HG03354 (cell line): ENCODE measurements around the gene NUDT1.
"Not testable (repeated sequence)": the region's sequence is repeated elsewhere in the genome, so short reads cannot be mapped to it uniquely, and the experiment has no call there.

Experiments used
- ATAC-seq: cut with Tn5 transposase; IDR thresholded peaks from one replicate; pipeline ENCODE4 v1.9.1; 2021; ENCODE audit warnings: mild to moderate bottlenecking; ENCODE audit not compliant: unreplicated experiment, poor library complexity, severe bottlenecking

NUDT1 gene

DNA sequence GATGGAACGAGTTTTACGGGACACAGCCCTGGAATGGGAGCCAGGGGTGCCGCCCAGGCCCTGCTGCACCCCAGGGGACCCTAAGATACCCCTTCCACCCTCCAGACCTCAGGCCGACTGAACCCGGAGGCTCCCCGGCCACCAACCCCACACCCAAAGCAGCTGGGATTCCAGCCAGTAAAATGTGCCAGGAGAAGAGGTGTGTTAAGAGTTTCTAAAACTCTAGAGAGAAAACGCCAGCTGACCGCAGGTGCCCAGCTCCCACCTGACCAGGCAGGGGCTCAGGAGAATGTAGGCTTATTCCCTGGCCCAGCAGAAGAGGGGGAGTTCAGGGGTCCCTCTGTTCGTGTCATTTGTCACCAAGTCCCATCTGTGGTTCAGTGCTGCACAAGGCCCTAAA lies 17.5 kb downstream of the NUDT1 start:
- no peak for ATAC-seq

DNA sequence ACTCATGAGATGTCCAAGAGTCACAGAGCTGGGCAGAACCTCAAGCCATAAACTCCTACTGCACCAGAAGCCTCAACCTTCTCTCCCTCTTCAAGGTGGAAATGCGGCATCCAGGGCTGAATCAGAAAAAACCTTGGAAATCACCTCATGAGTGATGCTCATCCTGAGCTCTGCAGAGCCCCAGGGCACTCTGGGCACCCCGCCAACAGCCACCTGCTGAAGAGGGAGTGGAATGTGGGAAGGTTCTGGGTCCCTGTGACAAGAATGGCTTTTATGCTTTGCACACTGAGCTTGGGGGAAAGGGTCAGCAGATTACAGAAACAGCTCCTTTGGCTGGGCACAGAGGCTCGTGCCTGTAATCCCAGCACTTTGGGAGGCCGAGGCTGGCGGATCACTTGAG lies 18.8 kb downstream of the NUDT1 start:
- no peak for ATAC-seq

DNA sequence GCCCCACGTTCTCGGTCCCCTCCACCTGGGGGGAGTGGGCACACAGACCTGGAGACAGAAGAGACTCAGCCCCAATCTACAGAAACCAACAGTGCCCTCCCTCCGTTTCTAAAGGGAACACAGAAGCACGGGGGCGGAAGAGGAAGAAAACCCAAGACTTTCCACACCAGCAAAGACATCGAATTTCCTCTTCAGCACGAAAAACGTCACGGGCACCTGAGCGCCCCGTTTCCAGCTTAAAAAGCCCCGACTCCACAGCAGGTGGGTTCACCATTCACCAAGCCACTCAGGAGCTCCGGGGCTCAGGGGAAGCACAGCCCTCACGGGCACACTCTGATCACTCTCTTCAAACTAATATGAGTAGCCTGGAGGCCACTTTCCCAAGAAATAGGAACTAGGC lies 19.6 kb downstream of the NUDT1 start:
- peak; percentile 49 for ATAC-seq

DNA sequence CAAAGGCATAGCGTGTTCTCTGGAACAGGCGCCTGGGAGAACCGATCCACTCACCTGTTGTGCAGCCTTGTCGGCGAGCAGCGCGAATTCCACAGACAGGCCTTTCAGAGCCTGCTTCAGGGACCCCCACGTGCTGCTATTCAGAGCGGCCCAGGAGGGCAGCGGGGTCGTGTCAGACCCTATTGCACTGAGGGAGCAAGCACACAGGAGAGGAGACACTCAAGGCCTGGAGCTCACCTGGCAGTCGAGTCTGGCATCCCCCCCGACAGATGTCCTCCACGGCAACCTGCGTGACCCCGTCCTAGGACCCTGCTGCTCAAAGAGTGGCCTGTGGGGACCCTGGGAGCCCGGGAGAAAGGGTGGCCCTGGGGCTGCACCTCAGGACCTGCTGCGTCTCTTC lies 21.1 kb downstream of the NUDT1 start:
- no peak for ATAC-seq

DNA sequence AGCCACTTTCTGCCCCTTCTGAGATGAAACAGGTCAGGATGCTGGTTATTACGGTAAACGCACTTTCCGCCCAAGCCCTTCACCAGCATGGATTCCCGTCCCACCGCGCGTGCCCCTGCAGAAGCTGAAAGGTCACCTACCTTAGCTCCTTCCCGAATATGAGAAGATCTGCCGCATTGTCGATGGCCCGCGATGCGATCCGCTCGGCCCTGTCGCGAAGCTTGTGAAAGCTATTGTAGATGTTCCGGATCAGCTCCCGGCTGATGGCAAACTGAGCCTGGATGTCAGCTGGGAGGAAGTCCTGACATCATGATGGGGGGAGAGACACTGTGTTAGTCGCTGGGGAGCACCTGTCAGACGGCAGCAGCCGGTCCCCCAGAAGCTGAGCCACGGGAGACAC lies 22.1 kb downstream of the NUDT1 start:
- ATAC-seq = no peak

DNA sequence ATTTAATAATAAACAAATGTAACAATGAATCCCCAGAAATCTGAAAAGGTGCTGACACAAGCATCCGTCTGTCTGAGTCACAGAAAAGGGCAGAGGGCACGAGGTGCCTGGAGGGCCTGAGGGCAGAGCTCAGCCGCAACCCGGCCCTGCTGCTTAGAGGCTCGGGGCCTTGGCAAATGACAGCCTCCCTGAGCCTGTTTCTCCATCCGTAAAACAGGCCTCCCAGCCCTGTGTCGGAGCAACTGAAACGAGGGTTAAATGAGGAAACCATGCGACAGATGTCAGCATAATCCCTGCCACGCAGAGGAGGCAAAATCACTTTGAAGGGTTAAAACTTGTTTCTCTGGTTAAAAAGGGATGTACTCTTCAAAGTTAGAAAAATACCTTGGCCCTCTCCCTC lies 24.9 kb downstream of the NUDT1 start:
- no peak for ATAC-seq

GRCh38 chr7:2269089-2269990 lies 27.3 kb downstream of the NUDT1 start:
- not testable (repeated sequence) for ATAC-seq

- no peak for ATAC-seq
These were observed 28.0 kb downstream of the NUDT1 start for GRCh38 chr7:2269991-2270460.

GRCh38 chr7:2270495-2270894 lies 28.5 kb downstream of the NUDT1 start:
- no peak for ATAC-seq

- no peak for ATAC-seq
These were observed 29.4 kb downstream of the NUDT1 start for GRCh38 chr7:2271273-2272026.

- no peak for ATAC-seq
These were observed 30.0 kb downstream of the NUDT1 start for GRCh38 chr7:2272031-2272430.

GRCh38 chr7:2273866-2274265 lies 31.8 kb downstream of the NUDT1 start:
- ATAC-seq = no peak

GRCh38 chr7:2274666-2275065 lies 32.6 kb downstream of the NUDT1 start:
- no peak for ATAC-seq

DNA sequence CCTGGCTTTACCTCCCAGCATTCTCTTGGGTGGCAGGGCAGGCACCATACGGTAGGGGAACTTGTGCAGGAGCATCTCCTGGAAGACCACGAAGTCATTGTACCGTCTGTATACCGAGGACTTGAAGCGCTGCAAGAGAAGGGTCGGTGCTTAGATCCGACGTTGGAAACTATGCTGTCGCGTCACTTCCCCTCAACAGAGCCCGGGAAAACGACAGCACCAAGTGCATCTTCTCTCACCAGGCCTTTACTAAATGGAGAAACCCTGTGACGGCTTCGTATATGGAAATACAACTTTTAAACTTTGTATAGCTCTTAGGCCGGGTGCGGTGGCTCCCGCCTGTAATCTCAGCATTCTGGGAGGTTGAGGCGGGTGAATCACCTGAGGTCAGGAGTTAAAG lies 33.1 kb downstream of the NUDT1 start:
- no peak for ATAC-seq

GRCh38 chr7:2276107-2276506 lies 34.1 kb downstream of the NUDT1 start:
- no peak for ATAC-seq

- no peak for ATAC-seq
These were observed 36.0 kb downstream of the NUDT1 start for GRCh38 chr7:2278026-2278425.

- ATAC-seq = no peak
These were observed 37.9 kb downstream of the NUDT1 start for GRCh38 chr7:2279896-2280295.

- ATAC-seq = no peak
These were observed 38.4 kb downstream of the NUDT1 start for GRCh38 chr7:2280424-2280823.

GRCh38 chr7:2281541-2281940 lies 39.5 kb downstream of the NUDT1 start:
- no peak for ATAC-seq

GRCh38 chr7:2282185-2282751 lies 40.2 kb downstream of the NUDT1 start:
- no peak for ATAC-seq

GRCh38 chr7:2283074-2283473 lies 41.0 kb downstream of the NUDT1 start:
- ATAC-seq = no peak
